ENCODE results near the gene GALNS. TPM values are rescaled to one million over a fixed set of nuclear protein-coding genes. Genes with fewer than 3 reads are reported as not detected.
"Not testable (repeated sequence)": the region's sequence is repeated elsewhere in the genome, so short reads cannot be mapped to it uniquely, and the experiment has no call there.

GALNS gene, protein sequence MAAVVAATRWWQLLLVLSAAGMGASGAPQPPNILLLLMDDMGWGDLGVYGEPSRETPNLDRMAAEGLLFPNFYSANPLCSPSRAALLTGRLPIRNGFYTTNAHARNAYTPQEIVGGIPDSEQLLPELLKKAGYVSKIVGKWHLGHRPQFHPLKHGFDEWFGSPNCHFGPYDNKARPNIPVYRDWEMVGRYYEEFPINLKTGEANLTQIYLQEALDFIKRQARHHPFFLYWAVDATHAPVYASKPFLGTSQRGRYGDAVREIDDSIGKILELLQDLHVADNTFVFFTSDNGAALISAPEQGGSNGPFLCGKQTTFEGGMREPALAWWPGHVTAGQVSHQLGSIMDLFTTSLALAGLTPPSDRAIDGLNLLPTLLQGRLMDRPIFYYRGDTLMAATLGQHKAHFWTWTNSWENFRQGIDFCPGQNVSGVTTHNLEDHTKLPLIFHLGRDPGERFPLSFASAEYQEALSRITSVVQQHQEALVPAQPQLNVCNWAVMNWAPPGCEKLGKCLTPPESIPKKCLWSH
- total RNA-seq (2014; rRNA removed; shearing (Covaris generic); ENCODE audit: low replicate concordance) = 20.8 and 20.9 TPM in 2 replicates

DNA sequence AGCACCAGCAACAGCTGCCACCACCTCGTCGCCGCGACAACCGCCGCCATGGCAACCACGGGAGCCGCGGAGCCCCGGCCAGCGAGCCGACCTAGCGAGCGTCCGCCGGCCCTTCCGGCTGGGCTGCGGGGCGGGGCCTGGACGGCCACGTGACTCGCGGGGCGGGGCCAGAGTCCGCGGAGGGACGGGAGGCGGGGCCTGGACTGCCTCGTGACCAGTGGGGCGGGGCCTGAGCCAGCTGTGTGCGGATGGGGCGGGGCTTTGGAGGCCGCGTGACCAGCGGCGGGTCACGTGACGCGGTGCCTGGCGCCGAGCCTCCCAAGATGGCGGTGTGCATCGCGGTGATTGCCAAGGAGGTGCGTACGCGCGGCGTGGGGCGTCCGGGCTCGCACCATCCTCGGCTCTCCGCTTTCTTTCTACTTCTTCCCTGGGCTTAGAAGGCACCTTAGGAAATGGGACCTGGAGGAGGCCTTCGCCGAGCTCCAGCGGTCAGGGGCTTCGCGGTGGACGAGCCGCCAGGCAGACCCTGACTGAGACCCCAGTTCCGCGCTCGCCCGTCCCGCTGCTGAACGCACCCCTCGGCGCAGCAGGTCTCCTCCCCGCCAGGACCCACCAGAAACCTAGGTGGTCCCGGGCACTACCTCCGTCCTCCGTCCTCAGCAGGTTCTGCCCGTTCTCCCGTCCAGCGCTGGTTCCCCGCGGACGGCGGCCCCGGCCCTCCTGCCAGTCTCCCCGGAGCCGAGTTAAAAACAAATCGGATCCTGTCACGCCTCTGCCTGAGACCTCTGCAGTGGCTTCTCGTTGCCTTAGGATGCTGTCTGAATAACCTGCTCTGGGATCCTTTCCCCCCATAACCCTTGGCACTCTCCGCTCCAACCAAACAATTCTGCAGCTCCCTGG, at the start of gene GALNS, which contains the start of gene TRAPPC2L:
Gene GALNS, minus strand, starts transcription at position 120 of the 900 bp plus-strand sequence. Its CDS starts 70 bp downstream, at position 50.
Gene TRAPPC2L, plus strand, starts transcription at position 300 of the 900 bp plus-strand sequence. Its CDS starts 24 bp downstream, at position 324.
- in situ Hi-C loops (cut with HindIII; ENCODE audit: low pct_unique_long_range_greater_than_20kb, low sequenced_read_pairs) = no loop called here
- DNase-seq (ENCODE audit: low read depth) = peak; percentile 86

DNA sequence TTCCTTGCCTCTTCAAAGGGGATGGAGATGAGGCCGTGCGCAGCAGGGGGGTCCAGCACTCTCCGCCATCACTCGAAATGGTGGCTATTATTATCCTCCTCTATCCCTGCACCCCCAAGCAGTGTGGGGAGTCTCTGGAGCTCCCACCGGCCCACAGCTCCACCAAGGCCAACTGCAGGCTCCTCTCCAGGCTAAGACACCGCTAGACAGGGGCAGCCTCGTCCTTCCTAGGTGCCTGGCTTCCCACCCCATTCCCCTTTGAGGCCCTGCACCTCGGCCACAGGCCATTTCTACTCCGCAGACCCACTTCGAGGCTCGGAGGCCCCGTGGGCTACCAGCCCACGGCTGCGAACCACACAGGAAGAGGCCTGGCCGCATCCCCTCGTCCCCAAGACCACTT, 49.3 kb upstream of the GALNS start:
- in situ Hi-C loops (cut with HindIII; ENCODE audit: low pct_unique_long_range_greater_than_20kb, low sequenced_read_pairs) = no loop called here
- DNase-seq (ENCODE audit: low read depth) = no peak

DNA sequence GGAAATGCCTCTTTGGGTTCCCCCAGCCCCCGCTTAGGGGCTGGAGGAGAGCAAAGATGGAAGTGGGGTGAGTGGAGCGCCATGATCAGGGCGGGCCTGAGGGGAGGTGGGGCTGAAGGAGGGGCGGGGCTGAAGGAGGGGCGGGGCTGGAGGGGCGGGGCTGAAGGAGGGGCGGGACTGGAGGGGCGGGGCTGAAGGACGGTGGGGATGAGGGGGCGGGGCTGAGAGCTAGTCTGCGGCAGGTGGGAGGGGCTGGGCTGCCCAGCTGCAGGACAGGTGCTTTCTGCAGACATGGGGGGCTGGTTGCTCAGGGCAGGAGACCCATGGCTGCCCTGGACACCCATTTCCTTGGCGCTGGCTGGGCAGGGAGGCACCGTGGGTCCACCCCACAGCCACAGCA, 48.8 kb upstream of the GALNS start:
- in situ Hi-C loops (cut with HindIII; ENCODE audit: low pct_unique_long_range_greater_than_20kb, low sequenced_read_pairs) = no loop called here
- peak; percentile 19 for DNase-seq (ENCODE audit: low read depth)

DNA sequence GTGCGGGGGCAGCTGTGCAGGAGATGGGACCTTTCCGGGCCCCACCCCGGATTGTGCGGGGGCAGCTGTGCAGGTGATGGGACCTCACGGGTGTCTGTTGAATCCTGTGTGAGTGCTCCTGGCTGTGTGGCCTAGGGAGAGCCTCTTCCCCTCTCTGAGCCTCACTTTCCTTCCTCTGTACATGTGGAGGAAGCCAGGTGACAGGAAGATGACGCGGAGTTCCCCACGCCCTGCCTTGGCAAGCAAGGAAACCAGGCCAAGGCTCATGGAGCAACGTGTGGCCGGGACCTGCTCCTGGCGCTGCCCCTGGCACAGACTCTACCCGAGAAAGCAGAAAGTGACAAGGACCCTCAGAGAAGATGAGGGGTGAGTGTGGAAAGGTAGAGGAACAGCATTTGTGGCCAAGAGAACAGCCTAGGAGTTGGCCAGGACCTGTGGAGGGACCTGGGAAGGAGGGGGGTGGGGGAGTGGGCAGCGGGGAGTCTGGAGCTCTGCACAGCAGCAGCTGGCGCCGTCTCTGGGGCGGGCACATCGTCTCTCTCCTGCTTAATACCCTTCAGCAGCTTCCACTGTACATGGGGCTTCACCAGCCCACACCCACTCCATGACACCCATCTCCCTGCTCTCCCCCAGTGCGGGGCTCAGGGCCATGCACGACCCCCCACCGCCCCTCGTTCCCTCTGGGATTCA, 48.1 kb upstream of the GALNS start:
- in situ Hi-C loops (cut with HindIII; ENCODE audit: low pct_unique_long_range_greater_than_20kb, low sequenced_read_pairs) = no loop called here
- no peak for DNase-seq (ENCODE audit: low read depth)

DNA sequence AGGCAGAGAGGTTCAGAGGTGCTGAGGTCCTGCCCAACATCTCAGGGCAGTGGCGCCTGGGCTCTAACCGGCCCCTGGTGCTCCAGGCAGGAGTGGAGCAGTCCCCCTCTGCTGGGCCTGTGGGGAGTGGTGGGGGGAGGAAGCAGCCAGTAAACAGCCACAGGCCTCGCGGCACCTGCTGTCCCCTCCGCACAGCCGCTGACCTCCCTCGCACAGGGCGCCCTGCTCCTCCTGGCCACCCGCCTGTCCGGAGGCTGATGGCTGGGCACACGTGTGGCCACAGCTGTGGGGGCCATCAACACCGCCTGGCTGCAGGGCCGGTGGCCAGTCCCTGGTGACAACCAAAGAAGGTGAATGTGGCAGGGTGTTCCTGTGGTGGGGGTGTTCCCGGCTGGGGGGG, 46.5 kb upstream of the GALNS start:
- in situ Hi-C loops (cut with HindIII; ENCODE audit: low pct_unique_long_range_greater_than_20kb, low sequenced_read_pairs) = no loop called here
- DNase-seq (ENCODE audit: low read depth) = no peak

DNA sequence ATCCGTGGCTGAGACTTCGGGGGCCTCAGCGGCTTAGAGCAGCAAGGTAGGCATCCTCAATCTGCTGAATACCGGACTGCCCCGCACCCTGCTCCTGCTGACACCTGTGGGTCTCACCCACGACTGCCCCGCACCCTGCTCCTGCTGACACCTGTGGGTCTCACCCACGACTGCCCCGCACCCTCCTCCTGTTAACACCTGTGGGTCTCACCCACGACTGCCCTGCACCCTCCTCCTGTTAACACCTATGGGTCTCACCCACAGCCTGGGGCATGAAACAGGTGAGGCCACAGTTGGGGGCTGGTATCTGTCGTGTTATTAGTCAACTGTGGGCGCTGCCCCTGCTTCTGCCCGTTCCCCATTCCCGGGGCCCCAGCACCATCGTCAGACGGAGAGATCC, 46.0 kb upstream of the GALNS start:
- in situ Hi-C loops (cut with HindIII; ENCODE audit: low pct_unique_long_range_greater_than_20kb, low sequenced_read_pairs) = no loop called here
- DNase-seq (ENCODE audit: low read depth) = no peak

DNA sequence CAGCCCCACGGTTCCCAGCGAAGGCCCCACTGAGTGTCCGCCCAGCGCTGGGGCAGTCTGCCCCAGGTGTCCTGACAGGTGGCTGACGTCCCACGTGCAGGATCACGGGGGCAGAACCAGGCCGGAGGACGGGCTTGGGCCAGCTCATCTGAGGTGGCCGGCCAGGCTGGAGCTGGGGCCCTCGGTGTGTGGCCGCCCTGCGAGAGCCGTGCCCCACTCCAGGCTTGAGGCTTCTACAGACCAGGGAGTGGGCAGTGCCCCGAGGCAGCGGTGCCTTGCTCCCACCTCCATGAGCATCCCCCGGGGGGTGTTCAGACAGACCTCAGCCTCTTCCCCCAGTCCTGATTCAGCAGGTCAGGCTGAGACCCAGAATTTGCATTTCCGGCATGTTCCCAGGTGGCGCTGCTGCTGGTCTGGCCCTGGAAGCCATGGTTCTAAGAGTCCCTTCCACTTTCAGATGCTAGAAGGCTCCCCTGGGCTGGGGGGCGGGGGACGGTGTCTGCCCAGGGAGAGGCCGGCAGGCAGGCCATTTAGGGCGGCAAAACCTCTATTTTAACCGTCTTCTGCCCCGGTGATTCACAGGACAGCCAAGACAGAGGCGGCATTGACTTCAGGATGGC, 45.1 kb upstream of the GALNS start:
- no peak for DNase-seq (ENCODE audit: low read depth)
- in situ Hi-C loops (cut with HindIII; ENCODE audit: low pct_unique_long_range_greater_than_20kb, low sequenced_read_pairs) = no loop called here

DNA sequence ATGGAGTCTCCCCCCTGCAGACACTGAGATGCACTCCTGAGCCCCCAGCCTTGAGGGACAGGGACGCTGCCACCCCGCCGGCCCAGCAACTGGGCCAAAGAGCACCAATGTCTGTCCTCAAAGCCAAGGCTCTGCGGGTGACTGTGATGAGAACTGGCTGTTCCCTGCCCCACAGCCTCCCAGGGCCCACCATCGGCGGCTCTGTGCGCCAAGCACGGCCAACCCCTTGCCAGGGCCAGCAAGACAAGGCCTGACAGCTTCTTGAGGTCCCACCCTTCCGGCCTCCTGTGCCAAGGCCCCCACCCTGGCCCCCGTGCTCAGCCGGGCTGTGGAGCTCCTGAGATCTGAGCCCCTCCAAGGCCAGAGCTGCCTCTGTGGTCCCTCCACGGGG, 43.9 kb upstream of the GALNS start:
- in situ Hi-C loops (cut with HindIII; ENCODE audit: low pct_unique_long_range_greater_than_20kb, low sequenced_read_pairs) = no loop called here
- no peak for DNase-seq (ENCODE audit: low read depth)

DNA sequence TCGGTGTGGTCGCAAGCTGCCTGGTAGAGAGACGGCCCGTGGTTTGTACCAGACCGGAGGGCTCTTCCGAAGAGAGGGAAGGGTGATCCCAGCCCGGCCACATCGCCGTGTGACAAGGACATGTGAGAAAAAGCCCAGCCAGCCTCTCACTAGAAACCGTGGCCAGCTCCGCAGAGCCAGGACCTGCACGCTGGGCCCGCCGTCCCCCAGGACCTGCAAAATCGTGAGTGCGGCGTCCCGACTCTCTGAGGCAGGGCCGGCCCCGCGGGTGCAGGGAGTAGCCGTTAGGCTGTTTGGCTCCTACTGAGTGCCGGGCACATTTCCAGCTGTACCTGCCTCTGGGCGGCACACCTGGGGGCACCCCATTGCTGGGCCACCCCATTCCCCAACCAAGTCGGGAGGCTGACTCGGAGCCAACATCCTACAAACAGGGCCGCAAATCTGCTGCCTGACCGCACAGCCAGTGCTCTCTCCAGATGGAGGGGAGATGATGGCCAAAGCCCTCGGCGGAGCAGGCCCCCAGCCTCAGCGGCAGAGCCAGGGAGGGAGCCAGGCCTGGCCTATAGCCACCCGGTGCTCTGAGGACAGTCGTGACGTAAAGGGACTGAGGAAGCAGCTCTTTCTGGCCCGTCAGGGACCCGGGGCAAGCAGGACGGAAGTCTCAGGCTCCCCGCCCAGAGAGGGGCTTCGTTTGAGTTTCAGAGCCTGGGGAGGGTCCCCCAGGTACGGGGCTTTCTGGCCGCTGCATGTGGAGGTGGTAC, 43.3 kb upstream of the GALNS start:
- in situ Hi-C loops (cut with HindIII; ENCODE audit: low pct_unique_long_range_greater_than_20kb, low sequenced_read_pairs) = no loop called here

DNA sequence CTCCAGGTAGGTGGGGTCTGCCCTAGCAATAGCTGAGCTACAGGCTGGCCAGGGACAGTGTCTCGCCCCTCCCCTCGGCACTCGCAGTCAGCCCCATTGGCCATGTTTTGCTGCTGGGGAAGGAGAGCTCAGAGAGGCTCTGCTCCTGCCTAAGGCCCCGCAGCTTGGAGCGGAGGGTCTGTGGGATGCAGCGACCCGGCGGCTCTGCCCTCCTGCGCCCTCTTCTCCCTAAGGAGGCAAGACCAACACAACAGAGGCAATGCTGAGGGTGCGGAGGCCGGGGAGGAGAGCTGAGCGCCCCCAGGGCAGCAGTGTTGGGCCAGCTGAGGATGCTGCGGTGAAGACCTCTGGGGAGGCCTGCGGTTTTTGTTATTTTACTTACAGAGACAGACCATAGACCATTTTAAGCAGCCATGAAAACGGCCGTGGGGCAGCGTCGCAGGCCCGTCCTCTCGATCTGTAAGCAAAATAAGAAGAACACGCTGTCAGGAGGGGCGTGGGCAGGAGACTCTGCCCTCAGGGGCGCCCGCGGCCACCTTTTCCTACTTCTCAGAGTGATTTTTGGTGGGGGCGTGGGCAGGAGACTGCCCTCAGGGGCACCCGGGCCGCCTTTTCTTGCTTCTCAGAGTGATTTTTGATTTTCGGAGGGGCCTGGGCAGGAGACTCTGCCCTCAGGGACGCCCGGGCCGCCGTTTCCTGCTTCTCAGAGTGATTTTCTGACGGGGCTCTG, 41.1 kb upstream of the GALNS start:
- in situ Hi-C loops (cut with HindIII; ENCODE audit: low pct_unique_long_range_greater_than_20kb, low sequenced_read_pairs) = no loop called here
- no peak for DNase-seq (ENCODE audit: low read depth)

More for the DNA sequence above, 43.3 kb upstream of the GALNS start:
- no peak for DNase-seq (ENCODE audit: low read depth)

DNA sequence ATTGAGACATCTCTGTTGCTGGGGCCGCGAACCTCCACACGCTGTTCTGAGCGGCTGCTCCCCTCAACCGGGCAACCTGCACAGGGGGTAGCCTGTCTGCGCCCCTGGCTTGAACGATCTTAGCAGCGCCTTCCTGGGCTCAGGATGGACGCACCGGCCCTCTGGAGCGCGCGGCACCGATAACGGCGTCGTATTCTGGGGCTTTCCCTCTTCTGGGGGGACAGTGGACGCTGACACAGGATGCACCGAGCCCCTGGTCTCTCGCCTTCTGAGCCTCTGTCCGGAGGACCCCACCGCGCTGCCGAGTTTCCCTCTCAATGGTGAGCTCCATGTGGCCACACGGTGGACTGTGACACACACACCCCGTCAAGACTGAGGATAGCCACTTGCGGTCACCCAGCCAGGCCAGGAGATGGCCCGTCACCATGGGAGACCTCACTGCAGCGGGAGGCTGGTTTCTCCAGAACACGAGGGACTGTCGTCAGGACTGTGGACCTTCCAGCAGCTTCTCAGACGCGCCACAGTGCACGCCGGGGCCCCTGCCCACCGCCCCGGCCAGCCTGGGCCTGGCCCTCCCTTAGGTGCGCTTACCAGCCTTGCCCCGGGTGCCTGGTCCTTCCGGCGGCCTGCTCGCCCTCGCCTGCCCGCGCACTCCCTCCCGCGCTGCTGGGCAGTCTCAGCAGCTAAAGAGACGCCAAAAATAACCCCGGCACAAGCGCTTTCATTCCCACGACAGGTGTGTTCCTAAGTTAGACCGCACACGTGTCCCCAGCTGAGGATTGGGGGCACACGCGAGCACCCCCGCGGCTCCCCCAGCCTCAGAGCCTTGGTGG, 39.7 kb upstream of the GALNS start:
- in situ Hi-C loops (cut with HindIII; ENCODE audit: low pct_unique_long_range_greater_than_20kb, low sequenced_read_pairs) = no loop called here
- no peak for DNase-seq (ENCODE audit: low read depth)

DNA sequence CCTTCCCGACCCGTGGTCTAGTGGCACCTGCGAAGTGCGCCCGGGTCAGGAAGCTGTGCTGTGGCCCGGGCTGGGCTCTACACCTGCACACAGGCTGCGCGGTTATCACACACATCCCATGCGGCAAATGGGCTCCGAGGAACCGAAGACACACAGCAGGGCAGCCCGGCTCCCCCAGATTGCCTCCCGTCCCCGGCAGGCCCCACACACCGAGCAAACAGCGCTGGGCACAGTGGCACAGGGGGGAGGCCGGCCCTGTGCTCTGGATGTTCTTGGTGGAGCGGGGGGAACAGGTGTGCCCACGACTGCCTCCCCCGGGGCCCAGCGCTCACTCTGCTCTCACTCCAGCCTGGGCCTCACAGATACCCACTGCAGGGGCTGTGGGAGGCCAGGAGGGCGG, 38.6 kb upstream of the GALNS start:
- no peak for DNase-seq (ENCODE audit: low read depth)
- in situ Hi-C loops (cut with HindIII; ENCODE audit: low pct_unique_long_range_greater_than_20kb, low sequenced_read_pairs) = no loop called here

DNA sequence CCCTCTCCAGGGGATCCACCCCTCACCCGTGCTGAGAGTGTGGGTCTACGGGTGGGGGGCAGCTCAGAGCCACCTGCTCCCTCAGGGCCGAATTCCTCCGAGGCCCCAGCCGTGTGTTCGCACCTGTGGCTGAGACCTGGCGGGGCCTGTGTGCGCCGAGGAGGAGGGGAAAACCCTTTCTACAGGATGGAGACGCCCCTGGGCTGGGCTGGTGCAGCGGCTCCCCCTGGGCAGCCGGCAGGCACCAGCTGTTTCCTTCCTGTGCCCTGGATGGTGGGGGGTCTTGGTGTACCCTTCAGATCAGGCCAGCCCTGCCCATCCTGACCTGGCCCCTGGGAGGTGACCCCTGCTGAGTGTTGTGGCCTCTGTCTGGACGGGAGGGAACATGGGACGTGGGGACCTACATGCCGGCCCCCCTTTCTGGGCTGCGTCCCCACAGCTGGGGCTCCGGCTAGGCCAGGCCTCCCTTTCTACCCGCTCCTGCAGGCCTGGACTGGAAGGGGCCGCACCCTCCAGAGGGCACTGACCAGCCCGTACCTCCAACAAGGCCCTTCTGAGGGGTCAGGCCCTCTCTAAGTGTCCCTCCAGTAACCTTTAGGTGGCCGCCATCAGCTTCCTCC, 38.0 kb upstream of the GALNS start:
- in situ Hi-C loops (cut with HindIII; ENCODE audit: low pct_unique_long_range_greater_than_20kb, low sequenced_read_pairs) = no loop called here
- no peak for DNase-seq (ENCODE audit: low read depth)

DNA sequence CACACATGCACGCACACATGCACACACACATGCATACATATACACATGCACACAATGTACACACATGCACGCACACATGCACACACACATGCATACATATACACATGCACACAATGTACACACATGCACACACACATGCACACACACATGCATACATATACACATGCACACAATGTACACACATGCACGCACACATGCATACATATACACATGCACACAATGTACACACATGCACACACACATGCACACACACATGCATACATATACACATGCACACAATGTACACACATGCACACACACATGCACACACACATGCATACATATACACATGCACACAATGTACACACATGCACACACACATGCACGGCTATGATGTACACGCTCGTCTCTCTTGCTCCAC, 37.5 kb upstream of the GALNS start:
- in situ Hi-C loops (cut with HindIII; ENCODE audit: low pct_unique_long_range_greater_than_20kb, low sequenced_read_pairs); DNase-seq (ENCODE audit: low read depth): not testable (repeated sequence)

DNA sequence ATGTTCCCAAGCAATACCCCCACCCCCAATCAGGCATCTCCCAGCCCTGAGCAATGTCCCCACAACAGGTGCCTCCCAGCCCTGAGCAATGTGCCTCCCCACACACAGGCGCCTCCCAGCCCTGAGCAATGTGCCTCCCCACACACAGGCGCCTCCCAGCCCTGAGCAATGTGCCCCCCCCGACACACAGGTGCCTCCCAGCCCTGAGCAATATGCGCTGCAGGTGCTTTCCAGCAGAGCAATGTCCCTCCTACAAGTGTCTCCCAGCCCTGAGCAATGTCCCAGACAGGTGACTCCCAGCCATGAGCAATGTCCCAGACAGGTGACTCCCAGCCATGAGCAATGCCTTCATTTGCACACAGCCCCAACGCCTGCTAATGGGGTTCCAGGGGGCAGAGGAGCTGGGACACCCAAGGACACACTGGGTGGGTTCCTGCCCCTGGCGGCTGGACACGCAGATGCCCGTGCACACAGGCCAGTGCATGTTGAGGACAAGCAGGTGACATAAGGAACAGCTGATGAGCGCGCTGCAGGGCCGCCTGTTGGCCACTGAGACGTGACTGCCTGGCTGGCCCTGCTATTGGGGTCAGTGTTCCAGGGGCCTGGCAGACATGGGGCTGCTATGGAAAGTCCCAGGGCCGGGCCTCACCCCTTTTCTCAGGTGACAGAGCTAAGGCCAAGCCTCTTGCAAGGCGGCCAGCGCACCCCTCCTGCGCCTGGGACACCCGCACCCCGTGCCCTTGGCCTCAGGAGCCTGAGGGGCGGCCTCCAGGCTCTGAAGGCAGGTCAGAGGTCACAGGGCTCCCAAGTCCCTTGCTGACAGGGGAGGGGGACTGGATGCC, 36.6 kb upstream of the GALNS start:
- in situ Hi-C loops (cut with HindIII; ENCODE audit: low pct_unique_long_range_greater_than_20kb, low sequenced_read_pairs) = no loop called here
- no peak for DNase-seq (ENCODE audit: low read depth)
